Prostate gland (tissue), 2 donors: ENCODE results near the gene CNTN5.

Experiments used
- POLR2A ChIP-seq: fragments of 450-650 bp; IDR thresholded peaks from one replicate; pipeline ENCODE4 v1.6.1; 2016; ENCODE audit warnings: antibody characterized with exemption, mild to moderate bottlenecking
- POLR2AphosphoS5 ChIP-seq: sonication (generic); formaldehyde crosslinking; IDR thresholded peaks from one replicate; pipeline ENCODE4 v1.6.1; 2017; ENCODE audit warnings: antibody characterized with exemption
- TF ChIP-seq, protein P1 (sequence below), 4 experiments: fragments of 200-600 bp in 2 of 4; fragments of 450-650 bp in 2 of 4; sonication (generic) in 2 of 4; IDR thresholded peaks; 1 replicate in 3 of 4; 2 replicates in 1 of 4; pipeline ENCODE4 v1.5.1; 2016 to 2019; ENCODE audit warnings: antibody characterized with exemption in 4 of 4, mild to moderate bottlenecking in 2 of 4, moderate library complexity in 2 of 4

DNA sequence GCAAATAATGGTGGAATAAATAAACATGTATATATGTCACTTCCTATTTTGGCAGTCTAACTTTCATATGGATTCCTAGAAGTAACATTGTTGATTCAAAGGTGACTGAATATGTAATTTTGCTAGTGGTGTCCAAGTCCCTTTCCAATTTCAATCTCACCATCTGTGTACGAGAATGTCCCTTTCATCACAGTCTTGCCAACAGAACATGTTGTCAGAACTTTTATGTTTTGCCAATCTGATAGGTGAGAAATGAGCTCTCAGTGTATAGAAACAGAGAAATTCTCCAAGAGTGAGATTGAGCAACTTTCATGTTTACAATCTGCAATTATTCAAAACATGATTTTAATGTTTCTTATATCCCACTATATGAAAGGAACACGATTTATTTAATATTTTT, 167.5 kb downstream of the CNTN5 start:
- TF ChIP-seq, protein P1, sequence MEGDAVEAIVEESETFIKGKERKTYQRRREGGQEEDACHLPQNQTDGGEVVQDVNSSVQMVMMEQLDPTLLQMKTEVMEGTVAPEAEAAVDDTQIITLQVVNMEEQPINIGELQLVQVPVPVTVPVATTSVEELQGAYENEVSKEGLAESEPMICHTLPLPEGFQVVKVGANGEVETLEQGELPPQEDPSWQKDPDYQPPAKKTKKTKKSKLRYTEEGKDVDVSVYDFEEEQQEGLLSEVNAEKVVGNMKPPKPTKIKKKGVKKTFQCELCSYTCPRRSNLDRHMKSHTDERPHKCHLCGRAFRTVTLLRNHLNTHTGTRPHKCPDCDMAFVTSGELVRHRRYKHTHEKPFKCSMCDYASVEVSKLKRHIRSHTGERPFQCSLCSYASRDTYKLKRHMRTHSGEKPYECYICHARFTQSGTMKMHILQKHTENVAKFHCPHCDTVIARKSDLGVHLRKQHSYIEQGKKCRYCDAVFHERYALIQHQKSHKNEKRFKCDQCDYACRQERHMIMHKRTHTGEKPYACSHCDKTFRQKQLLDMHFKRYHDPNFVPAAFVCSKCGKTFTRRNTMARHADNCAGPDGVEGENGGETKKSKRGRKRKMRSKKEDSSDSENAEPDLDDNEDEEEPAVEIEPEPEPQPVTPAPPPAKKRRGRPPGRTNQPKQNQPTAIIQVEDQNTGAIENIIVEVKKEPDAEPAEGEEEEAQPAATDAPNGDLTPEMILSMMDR (IDR thresholded peaks at IDR 0.05), result no peak
- no peak for TF ChIP-seq POLR2A
- no peak for TF ChIP-seq POLR2AphosphoS5
